Activated CD4-positive, CD25-positive, alpha-beta regulatory T cell treated with anti-CD3 and anti-CD28 coated beads, Interleukin-2, amount 50 U/mL, for 24 hours (primary cell): ENCODE measurements around the gene RPTOR.

Experiments used
- ATAC-seq, 2 donors: fragments of 150-1000 bp; cut with Tn5 transposase; one replicate each; pipeline ENCODE4 v1.10.0; 2021; ENCODE audit warnings: mild to moderate bottlenecking in 1 of 2, moderate library complexity in 1 of 2

Gene RPTOR

GRCh38 chr17:80885947-80886582 is 341.4 kb downstream of the RPTOR start:
- ATAC-seq = no peak

- ATAC-seq = no peak
Observed at GRCh38 chr17:80886641-80887573, 342.3 kb downstream of the RPTOR start.

- no peak for ATAC-seq
Observed at GRCh38 chr17:80887639-80888175, 343.1 kb downstream of the RPTOR start.

GRCh38 chr17:80888276-80889160 is 343.9 kb downstream of the RPTOR start:
- no peak for ATAC-seq

GRCh38 chr17:80889231-80890195 is 344.9 kb downstream of the RPTOR start:
- ATAC-seq = no peak

- no peak for ATAC-seq
Observed at GRCh38 chr17:80890196-80890920, 345.7 kb downstream of the RPTOR start.

GRCh38 chr17:80890921-80891396 is 346.3 kb downstream of the RPTOR start:
- ATAC-seq = no peak

- peak; percentile 66 to 67 for ATAC-seq
Observed at GRCh38 chr17:80891397-80892018, 346.9 kb downstream of the RPTOR start.

GRCh38 chr17:80892019-80892855 is 347.6 kb downstream of the RPTOR start:
- peak; percentile 85 to 87 for ATAC-seq

GRCh38 chr17:80892900-80893603 is 348.4 kb downstream of the RPTOR start:
- peak; percentile 34 to 35 for ATAC-seq

- ATAC-seq = no peak
Observed at GRCh38 chr17:80893604-80894438, 349.2 kb downstream of the RPTOR start.

- no peak for ATAC-seq
Observed at GRCh38 chr17:80894439-80894721, 349.7 kb downstream of the RPTOR start.

GRCh38 chr17:80894726-80895125 is 350.1 kb downstream of the RPTOR start:
- ATAC-seq = no peak

- ATAC-seq = no peak
Observed at GRCh38 chr17:80895366-80895765, 350.7 kb downstream of the RPTOR start.

GRCh38 chr17:80898716-80899115 is 354.1 kb downstream of the RPTOR start:
- no peak for ATAC-seq

- ATAC-seq = peak; percentile 76 to 78
Observed at GRCh38 chr17:80899402-80900268, 355.0 kb downstream of the RPTOR start.

- peak in 1 of 2 donors; percentile 33 for ATAC-seq
Observed at GRCh38 chr17:80901319-80901718, 356.7 kb downstream of the RPTOR start.
